HepG2 (cell line): ENCODE measurements around the gene NDUFB10. TPM values are rescaled to one million over a fixed set of nuclear protein-coding genes. Genes with fewer than 3 reads are reported as not detected.

Experiments used
- CEBPG ChIP-seq: IDR thresholded peaks from 2 replicates; pipeline ENCODE4 v1.6.1; 2016
- FOXK1 ChIP-seq: sonication (generic); formaldehyde crosslinking; IDR thresholded peaks from 2 replicates; pipeline ENCODE4 v1.4.0; 2020; ENCODE audit warnings: low read depth, missing genetic modification reagents, borderline replicate concordance
- GLI4 ChIP-seq: sonication (generic); formaldehyde crosslinking; IDR thresholded peaks from 2 replicates; pipeline ENCODE4 v1.5.1; 2020; ENCODE audit warnings: missing genetic modification reagents, mild to moderate bottlenecking, moderate library complexity, borderline replicate concordance
- HOXA7 ChIP-seq: sonication (generic); formaldehyde crosslinking; IDR thresholded peaks from 2 replicates; pipeline ENCODE4 v1.8.1; 2022; ENCODE audit warnings: mild to moderate bottlenecking, missing genetic modification reagents, moderate library complexity
- MEIS2 ChIP-seq: sonication (generic); formaldehyde crosslinking; IDR thresholded peaks from 2 replicates; pipeline ENCODE4 v1.9.0; 2021; ENCODE audit warnings: mild to moderate bottlenecking, missing genetic modification reagents
- NCOA1 ChIP-seq: sonication (generic); formaldehyde crosslinking; IDR thresholded peaks from 2 replicates; pipeline ENCODE4 v1.9.0; 2021; ENCODE audit warnings: missing genetic modification reagents
- PLSCR1 ChIP-seq: sonication (generic); formaldehyde crosslinking; IDR thresholded peaks from 2 replicates; pipeline ENCODE4 v1.5.0; 2020; ENCODE audit warnings: missing genetic modification reagents, mild to moderate bottlenecking, borderline replicate concordance
- REL ChIP-seq: sonication (generic); formaldehyde crosslinking; conservative IDR thresholded peaks from 2 replicates; pipeline ENCODE4 v1.8.0; 2022; ENCODE audit warnings: mild to moderate bottlenecking, missing genetic modification reagents, moderate library complexity
- RFX3 ChIP-seq: IDR thresholded peaks from 2 replicates; pipeline ENCODE4 v1.6.1; 2016; ENCODE audit warnings: missing biosample characterization, missing genetic modification reagents
- SUZ12 ChIP-seq: fragments of 150-350 bp; IDR thresholded peaks from 2 replicates; pipeline ENCODE4 v1.6.1; 2014; ENCODE audit warnings: low read depth, low read length
- TEAD3 ChIP-seq: optimal IDR thresholded peaks from 2 replicates; pipeline ENCODE3; 2016; ENCODE audit warnings: borderline replicate concordance
- TIGD3 ChIP-seq: sonication (generic); formaldehyde crosslinking; IDR thresholded peaks from 2 replicates; pipeline ENCODE4 v1.5.1; 2020; ENCODE audit warnings: mild to moderate bottlenecking, missing genetic modification reagents, borderline replicate concordance
- ZFP1 ChIP-seq: IDR thresholded peaks from 2 replicates; pipeline ENCODE4 v1.6.1; 2016
- ZFY ChIP-seq: sonication (generic); formaldehyde crosslinking; IDR thresholded peaks from 2 replicates; pipeline ENCODE4 v1.4.0; 2020; ENCODE audit warnings: missing genetic modification reagents
- ZNF30 ChIP-seq: sonication (generic); formaldehyde crosslinking; IDR thresholded peaks from 2 replicates; pipeline ENCODE4 v1.5.0; 2020; ENCODE audit warnings: mild to moderate bottlenecking, missing genetic modification reagents
- ZNF33B ChIP-seq: sonication (generic); formaldehyde crosslinking; IDR thresholded peaks from 2 replicates; pipeline ENCODE4 v1.5.1; 2020; ENCODE audit warnings: mild to moderate bottlenecking, missing genetic modification reagents
- ZNF607 ChIP-seq: sonication (generic); formaldehyde crosslinking; IDR thresholded peaks from 2 replicates; pipeline ENCODE4 v1.5.1; 2020; ENCODE audit warnings: missing genetic modification reagents, mild to moderate bottlenecking, borderline replicate concordance
- ZNF839 ChIP-seq: sonication (generic); formaldehyde crosslinking; IDR thresholded peaks from 2 replicates; pipeline ENCODE4 v1.4.0; 2020; ENCODE audit warnings: missing genetic modification reagents, mild to moderate bottlenecking, borderline replicate concordance
- polyA plus RNA-seq, 8 experiments: library from polyadenylated mRNA; depleted of rRNA in 3 of 8; stranded (reverse) in 7 of 8; unstranded in 1 of 8; fragments of >200 nt; fragmentation: Illumina TruSeq in 4 of 8; extraction: Trizol in 4 of 8; gene quantifications; 2 replicates each; pipeline versions ENCODE4 v1.2.1 to v1.2.3, GENCODE V29; 2011 to 2016; ENCODE audit warnings: low read depth in 4 of 8, missing spikeins in 1 of 8, mixed read lengths in 1 of 8; ENCODE audit not compliant: insufficient read depth in 1 of 8
- total RNA-seq, 5 experiments: library from RNA; depleted of rRNA; stranded (reverse); fragments of >200 nt; fragmentation: Illumina TruSeq; extraction: Trizol; gene quantifications; 2 replicates each; pipeline ENCODE4 v1.2.3, GENCODE V29; 2016; ENCODE audit warnings: low read depth in 1 of 5
- TF ChIP-seq, protein P1 (sequence below): sonication (generic); formaldehyde crosslinking; IDR thresholded peaks from 2 replicates; pipeline ENCODE4 v1.4.0; 2020; ENCODE audit warnings: missing genetic modification reagents
- TF ChIP-seq, protein P2 (sequence below): sonication (generic); formaldehyde crosslinking; IDR thresholded peaks from 2 replicates; pipeline ENCODE4 v1.4.0; 2020; ENCODE audit warnings: mild to moderate bottlenecking, missing genetic modification reagents

NDUFB10 gene
- total and polyA plus RNA-seq, 2 of the 13 experiments (the other 11 are each of a cell fraction or from before 2014, with no cell fraction given) = 68.6 to 157 TPM

GRCh38 chr16:1983544-1984346 lies 24.4 kb downstream of the NDUFB10 start, which contains the start of gene GFER (continued):
- TF ChIP-seq, protein P1, sequence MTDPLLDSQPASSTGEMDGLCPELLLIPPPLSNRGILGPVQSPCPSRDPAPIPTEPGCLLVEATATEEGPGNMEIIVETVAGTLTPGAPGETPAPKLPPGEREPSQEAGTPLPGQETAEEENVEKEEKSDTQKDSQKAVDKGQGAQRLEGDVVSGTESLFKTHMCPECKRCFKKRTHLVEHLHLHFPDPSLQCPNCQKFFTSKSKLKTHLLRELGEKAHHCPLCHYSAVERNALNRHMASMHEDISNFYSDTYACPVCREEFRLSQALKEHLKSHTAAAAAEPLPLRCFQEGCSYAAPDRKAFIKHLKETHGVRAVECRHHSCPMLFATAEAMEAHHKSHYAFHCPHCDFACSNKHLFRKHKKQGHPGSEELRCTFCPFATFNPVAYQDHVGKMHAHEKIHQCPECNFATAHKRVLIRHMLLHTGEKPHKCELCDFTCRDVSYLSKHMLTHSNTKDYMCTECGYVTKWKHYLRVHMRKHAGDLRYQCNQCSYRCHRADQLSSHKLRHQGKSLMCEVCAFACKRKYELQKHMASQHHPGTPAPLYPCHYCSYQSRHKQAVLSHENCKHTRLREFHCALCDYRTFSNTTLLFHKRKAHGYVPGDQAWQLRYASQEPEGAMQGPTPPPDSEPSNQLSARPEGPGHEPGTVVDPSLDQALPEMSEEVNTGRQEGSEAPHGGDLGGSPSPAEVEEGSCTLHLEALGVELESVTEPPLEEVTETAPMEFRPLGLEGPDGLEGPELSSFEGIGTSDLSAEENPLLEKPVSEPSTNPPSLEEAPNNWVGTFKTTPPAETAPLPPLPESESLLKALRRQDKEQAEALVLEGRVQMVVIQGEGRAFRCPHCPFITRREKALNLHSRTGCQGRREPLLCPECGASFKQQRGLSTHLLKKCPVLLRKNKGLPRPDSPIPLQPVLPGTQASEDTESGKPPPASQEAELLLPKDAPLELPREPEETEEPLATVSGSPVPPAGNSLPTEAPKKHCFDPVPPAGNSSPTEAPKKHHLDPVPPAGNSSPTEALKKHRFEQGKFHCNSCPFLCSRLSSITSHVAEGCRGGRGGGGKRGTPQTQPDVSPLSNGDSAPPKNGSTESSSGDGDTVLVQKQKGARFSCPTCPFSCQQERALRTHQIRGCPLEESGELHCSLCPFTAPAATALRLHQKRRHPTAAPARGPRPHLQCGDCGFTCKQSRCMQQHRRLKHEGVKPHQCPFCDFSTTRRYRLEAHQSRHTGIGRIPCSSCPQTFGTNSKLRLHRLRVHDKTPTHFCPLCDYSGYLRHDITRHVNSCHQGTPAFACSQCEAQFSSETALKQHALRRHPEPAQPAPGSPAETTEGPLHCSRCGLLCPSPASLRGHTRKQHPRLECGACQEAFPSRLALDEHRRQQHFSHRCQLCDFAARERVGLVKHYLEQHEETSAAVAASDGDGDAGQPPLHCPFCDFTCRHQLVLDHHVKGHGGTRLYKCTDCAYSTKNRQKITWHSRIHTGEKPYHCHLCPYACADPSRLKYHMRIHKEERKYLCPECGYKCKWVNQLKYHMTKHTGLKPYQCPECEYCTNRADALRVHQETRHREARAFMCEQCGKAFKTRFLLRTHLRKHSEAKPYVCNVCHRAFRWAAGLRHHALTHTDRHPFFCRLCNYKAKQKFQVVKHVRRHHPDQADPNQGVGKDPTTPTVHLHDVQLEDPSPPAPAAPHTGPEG (CRISPR knock-in tag) = peak; percentile 51; the same call in 1 of the 2 replicates
- no peak for TF ChIP-seq TIGD3 (CRISPR knock-in tag)
- TF ChIP-seq ZFP1 = no peak; the same call in 1 of the 2 replicates
- peak; percentile 86 for TF ChIP-seq RFX3 (CRISPR knock-in tag)
- peak; percentile 4; the same call in 1 of the 2 replicates for TF ChIP-seq CEBPG (CRISPR knock-in tag)
- TF ChIP-seq, protein P2, sequence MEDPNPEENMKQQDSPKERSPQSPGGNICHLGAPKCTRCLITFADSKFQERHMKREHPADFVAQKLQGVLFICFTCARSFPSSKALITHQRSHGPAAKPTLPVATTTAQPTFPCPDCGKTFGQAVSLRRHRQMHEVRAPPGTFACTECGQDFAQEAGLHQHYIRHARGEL (CRISPR knock-in tag) = no peak
- TF ChIP-seq REL (CRISPR knock-in tag) = no peak
- TF ChIP-seq ZNF33B = no peak
- TF ChIP-seq TEAD3 (CRISPR knock-in tag) = peak; percentile 57
- peak; percentile 11; the same call in 1 of the 2 replicates for TF ChIP-seq ZNF607
- peak; percentile 32; the same call in 1 of the 2 replicates for TF ChIP-seq SUZ12
- peak; percentile 91 for TF ChIP-seq ZFY (CRISPR knock-in tag)
- TF ChIP-seq PLSCR1 (CRISPR knock-in tag) = no peak
- peak; percentile 11; the same call in 1 of the 2 replicates for TF ChIP-seq FOXK1 (CRISPR knock-in tag)
- no peak for TF ChIP-seq HOXA7 (CRISPR knock-in tag)
- no peak; the same call in 1 of the 2 replicates for TF ChIP-seq NCOA1 (CRISPR knock-in tag)
- no peak for TF ChIP-seq GLI4 (CRISPR knock-in tag)
- no peak for TF ChIP-seq ZNF839
- TF ChIP-seq MEIS2 (CRISPR knock-in tag) = peak; percentile 52; the same call in 1 of the 2 replicates
- TF ChIP-seq ZNF30 (CRISPR knock-in tag) = no peak
